B cell (primary cell): ENCODE results near the gene ARHGAP45.

Experiments used
- EZH2 ChIP-seq: IDR thresholded peaks from 2 replicates; pipeline ENCODE4 v1.6.1; 2012; ENCODE audit warnings: borderline replicate concordance, low read depth, mild to moderate bottlenecking, moderate library complexity, low read length; ENCODE audit not compliant: insufficient read depth, poor library complexity, severe bottlenecking
- TF ChIP-seq, protein P1 (sequence below): fragments of 200-600 bp; IDR thresholded peaks from one replicate; pipeline ENCODE4 v1.8.0; 2022; ENCODE audit warnings: antibody characterized with exemption, mild to moderate bottlenecking

GRCh38 chr19:1074544-1075283, 7.7 kb downstream of the ARHGAP45 start:
- TF ChIP-seq, protein P1, sequence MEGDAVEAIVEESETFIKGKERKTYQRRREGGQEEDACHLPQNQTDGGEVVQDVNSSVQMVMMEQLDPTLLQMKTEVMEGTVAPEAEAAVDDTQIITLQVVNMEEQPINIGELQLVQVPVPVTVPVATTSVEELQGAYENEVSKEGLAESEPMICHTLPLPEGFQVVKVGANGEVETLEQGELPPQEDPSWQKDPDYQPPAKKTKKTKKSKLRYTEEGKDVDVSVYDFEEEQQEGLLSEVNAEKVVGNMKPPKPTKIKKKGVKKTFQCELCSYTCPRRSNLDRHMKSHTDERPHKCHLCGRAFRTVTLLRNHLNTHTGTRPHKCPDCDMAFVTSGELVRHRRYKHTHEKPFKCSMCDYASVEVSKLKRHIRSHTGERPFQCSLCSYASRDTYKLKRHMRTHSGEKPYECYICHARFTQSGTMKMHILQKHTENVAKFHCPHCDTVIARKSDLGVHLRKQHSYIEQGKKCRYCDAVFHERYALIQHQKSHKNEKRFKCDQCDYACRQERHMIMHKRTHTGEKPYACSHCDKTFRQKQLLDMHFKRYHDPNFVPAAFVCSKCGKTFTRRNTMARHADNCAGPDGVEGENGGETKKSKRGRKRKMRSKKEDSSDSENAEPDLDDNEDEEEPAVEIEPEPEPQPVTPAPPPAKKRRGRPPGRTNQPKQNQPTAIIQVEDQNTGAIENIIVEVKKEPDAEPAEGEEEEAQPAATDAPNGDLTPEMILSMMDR, result no peak
- no peak for TF ChIP-seq EZH2
